NCI-H146 treated with DMSO at 0.1 percent for 48 hours (cell line): ENCODE measurements around the gene NASP.

Experiments used
- DNase-seq: peaks from one replicate; lab custom pipeline; 2025; ENCODE audit not compliant: unreplicated experiment; lab: John Stamatoyannopoulos, UW

The NASP gene

GRCh38 chr1:45666836-45667235 is 83.0 kb downstream of the NASP start:
- no peak for DNase-seq

- no peak for DNase-seq
Measured at GRCh38 chr1:45667321-45668111, 83.7 kb downstream of the NASP start.
